ENCODE data around the gene HNRNPR. TPM values are rescaled to one million over a fixed set of nuclear protein-coding genes. Genes with fewer than 3 reads are reported as not detected.

Gene HNRNPR
- polyA plus RNA-seq, 1 experiment = 79.3 TPM

DNA sequence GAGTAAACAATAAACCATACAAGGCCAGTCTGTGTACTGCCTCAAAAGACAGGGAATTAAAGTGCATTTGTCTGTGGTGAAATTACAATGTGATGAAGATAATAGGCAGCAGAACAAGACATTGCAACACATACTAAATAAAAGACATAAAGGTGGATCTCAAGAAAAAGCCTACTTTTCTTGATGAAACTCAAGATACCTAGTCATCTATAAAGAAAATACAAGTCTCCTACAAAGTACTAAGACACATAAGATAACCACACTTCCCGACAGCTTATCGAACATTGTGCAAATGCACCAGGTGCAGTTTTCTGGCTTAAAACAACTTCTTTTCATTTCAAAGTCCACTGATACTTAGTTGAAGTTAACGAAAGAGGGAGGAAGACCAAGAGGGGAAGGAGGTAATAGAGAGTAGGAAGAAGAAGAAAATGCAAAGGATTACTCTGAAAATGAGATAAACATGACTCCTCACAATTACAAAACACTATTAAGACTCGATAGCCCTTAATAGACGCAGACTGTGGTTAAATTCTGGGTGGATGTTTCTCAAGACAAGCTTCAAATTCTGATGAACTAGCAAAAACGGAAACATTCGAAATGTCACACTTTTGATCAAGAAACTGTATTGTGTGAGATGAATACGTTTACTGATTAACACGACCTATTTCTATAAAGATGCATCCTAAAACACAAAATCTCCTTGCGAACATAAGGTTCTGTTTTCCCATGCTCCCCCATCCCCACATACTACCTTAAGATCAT, 2.0 kb downstream of the HNRNPR start:
- ChIA-PET CTCF (interaction anchor here (1.7 kb wide), 1 partner anchor 62 kb away, joined by 7 read pairs; no protein-coding TSS in a partner anchor), POLR2A (interaction anchor here (1.1 kb wide), 1 partner anchor 61 kb away, joined by 3 read pairs; no protein-coding TSS in a partner anchor)
- no peak for DNase-seq (ENCODE audit: low read depth)
- Histone ChIP-seq H3K36me3 (ENCODE audit: control insufficient read depth, insufficient read depth, low read length) (peaks cover under 1% of the 10 kb centered on the region; the same call in 1 of the 2 replicates), H3K27me3 (ENCODE audit: control insufficient read depth, insufficient read depth, low read length) (no peaks in the 10 kb centered on the region), H3K4me3 (ENCODE audit: low read depth, low read length) (peak overlapping the region; percentile 76)
- TF ChIP-seq, protein P1, sequence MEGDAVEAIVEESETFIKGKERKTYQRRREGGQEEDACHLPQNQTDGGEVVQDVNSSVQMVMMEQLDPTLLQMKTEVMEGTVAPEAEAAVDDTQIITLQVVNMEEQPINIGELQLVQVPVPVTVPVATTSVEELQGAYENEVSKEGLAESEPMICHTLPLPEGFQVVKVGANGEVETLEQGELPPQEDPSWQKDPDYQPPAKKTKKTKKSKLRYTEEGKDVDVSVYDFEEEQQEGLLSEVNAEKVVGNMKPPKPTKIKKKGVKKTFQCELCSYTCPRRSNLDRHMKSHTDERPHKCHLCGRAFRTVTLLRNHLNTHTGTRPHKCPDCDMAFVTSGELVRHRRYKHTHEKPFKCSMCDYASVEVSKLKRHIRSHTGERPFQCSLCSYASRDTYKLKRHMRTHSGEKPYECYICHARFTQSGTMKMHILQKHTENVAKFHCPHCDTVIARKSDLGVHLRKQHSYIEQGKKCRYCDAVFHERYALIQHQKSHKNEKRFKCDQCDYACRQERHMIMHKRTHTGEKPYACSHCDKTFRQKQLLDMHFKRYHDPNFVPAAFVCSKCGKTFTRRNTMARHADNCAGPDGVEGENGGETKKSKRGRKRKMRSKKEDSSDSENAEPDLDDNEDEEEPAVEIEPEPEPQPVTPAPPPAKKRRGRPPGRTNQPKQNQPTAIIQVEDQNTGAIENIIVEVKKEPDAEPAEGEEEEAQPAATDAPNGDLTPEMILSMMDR (IDR thresholded peaks at IDR 0.05; ENCODE audit: insufficient read depth, low read depth, low read length) = no peak

DNA sequence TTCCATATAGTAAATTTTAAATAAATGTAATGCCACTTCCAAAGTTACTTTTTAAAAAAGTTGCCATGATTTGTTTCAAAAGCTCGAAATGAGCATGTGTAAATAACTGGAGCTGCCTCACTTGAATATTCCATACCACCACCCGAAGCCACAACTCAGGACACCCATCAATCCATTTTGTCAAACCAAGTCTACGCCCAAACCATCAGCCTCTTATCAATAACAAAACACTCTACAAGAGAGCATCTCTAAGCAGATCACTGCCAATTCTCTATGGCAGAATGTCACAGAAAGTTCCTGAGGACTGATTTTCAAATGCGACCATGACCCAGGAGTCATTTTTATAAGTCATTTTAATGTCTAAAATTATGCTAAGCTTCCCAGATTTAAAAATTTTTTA, 4.5 kb downstream of the HNRNPR start:
- ChIA-PET CTCF (interaction anchor here (1.1 to 2.4 kb wide), 2 partner anchors 10 to 63 kb away, joined by 3 to 10 read pairs; no protein-coding TSS in a partner anchor), POLR2A (no interaction called here)
- H3K4me3 ChIP-seq (ENCODE audit: low read depth, low read length) = no peak overlapping the region
- H3K27me3 ChIP-seq (ENCODE audit: control insufficient read depth, insufficient read depth, low read length) = no peaks in the 10 kb centered on the region
- DNase-seq (ENCODE audit: low read depth) = no peak
- TF ChIP-seq, protein P1 (IDR thresholded peaks at IDR 0.05; ENCODE audit: insufficient read depth, low read depth, low read length) = no peak
- peaks cover 6% of the 10 kb centered on the region; the same call in 1 of the 2 replicates for H3K36me3 ChIP-seq (ENCODE audit: control insufficient read depth, insufficient read depth, low read length)

DNA sequence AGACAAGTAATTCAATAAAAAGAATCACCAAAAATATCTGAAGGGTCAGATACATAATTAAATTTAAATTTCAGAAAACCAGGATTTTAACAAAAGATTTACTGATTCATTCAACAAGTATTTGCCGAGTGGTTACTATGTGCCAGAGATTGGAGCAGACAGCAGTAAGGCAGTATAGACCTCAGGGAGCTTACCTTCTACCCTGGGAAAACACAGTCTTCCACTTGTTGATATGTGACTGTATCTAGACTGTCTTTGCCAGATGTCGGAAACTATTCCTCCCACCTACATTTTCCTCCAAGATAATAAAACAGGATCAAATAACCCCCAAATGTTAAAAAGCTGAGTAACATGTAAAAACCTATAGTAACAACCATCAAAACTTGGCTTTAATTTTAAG, 6.2 kb downstream of the HNRNPR start:
- POLR2A ChIA-PET = no interaction called here
- TF ChIP-seq, protein P1 (IDR thresholded peaks at IDR 0.05; ENCODE audit: insufficient read depth, low read depth, low read length) = no peak
- CTCF ChIA-PET = interaction anchor here (2.0 to 2.4 kb wide), 2 partner anchors 65 to 202 kb away, joined by 5 to 10 read pairs; no protein-coding TSS in a partner anchor

DNA sequence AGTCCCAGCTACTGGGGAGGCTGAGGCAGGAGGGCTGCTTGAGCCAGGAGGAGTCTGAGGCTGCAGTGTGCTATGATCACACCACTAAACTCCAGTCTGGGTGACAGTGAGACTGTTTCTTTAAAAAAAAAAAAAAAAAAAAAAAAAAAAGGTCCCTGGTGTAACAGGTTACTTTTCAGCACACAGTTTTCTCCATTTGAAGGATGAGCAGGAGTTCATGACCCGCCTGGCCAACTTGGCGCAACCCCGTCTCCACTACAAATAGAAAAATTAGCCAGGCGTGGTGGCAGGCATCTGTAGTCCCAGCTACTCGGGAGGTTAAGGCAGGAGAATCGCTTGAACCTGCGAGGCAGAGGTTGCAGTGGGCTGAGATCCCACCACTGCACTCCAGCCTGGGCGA, 12.4 kb downstream of the HNRNPR start:
- POLR2A ChIA-PET = no interaction called here
- TF ChIP-seq, protein P1 (IDR thresholded peaks at IDR 0.05; ENCODE audit: insufficient read depth, low read depth, low read length) = no peak
- Histone ChIP-seq H3K4me3 (ENCODE audit: low read depth, low read length) (no peak overlapping the region), H3K36me3 (ENCODE audit: control insufficient read depth, insufficient read depth, low read length) (peaks cover 11% of the 10 kb centered on the region), H3K27me3 (ENCODE audit: control insufficient read depth, insufficient read depth, low read length) (no peaks in the 10 kb centered on the region)
- CTCF ChIA-PET = no interaction called here
- no peak for DNase-seq (ENCODE audit: low read depth)

More for the DNA sequence above, 6.2 kb downstream of the HNRNPR start:
- no peak overlapping the region for H3K4me3 ChIP-seq (ENCODE audit: low read depth, low read length)
- no peak for DNase-seq (ENCODE audit: low read depth)
- H3K36me3 ChIP-seq (ENCODE audit: control insufficient read depth, insufficient read depth, low read length) = peaks cover 7% of the 10 kb centered on the region; the same call in 1 of the 2 replicates
- H3K27me3 ChIP-seq (ENCODE audit: control insufficient read depth, insufficient read depth, low read length) = no peaks in the 10 kb centered on the region

DNA sequence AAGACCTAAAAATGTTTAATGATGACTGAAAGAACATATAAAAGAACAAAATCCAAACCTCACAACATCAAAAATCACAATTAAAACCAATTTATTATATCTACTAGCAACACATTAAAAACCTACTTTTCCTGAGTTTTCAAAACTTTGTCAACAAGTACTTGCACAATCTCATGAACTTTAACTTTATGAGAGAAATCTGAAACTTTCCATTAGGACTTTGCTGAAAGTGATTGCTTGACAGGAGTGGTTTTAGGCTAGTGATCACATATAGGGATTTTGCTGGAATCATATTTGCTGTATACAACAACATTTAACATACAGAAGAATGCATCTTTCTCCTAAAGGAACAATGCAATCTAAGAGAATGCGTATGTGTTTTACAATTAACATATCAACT, 13.2 kb downstream of the HNRNPR start:
- Histone ChIP-seq H3K4me3 (ENCODE audit: low read depth, low read length) (no peak overlapping the region), H3K27me3 (ENCODE audit: control insufficient read depth, insufficient read depth, low read length) (no peaks in the 10 kb centered on the region), H3K36me3 (ENCODE audit: control insufficient read depth, insufficient read depth, low read length) (peaks cover 11% of the 10 kb centered on the region)
- ChIA-PET POLR2A (no interaction called here), CTCF (no interaction called here)
- TF ChIP-seq, protein P1 (IDR thresholded peaks at IDR 0.05; ENCODE audit: insufficient read depth, low read depth, low read length) = no peak
- no peak for DNase-seq (ENCODE audit: low read depth)

Measured in BJ (cell line).